H9 (cell line): ENCODE data around the gene PRPF19. TPM values are rescaled to one million over a fixed set of nuclear protein-coding genes. Genes with fewer than 3 reads are reported as not detected.

Source experiments
- DNase-seq: peaks from one replicate; pipeline ENCODE4 v3.0.0-alpha.2; 2017
- H2AFZ ChIP-seq: one replicate; pipeline ENCODE4 v1.6.1; 2013; ENCODE audit warnings: mild to moderate bottlenecking, low read length, control low read depth, moderate library complexity
- H2AK5ac ChIP-seq: 2 replicates; pipeline ENCODE4 v1.6.1; 2013; ENCODE audit warnings: low read length, control low read depth, mixed read lengths; ENCODE audit not compliant: insufficient read length
- H2BK120ac ChIP-seq: one replicate; pipeline ENCODE4 v1.6.1; 2013; ENCODE audit warnings: low read depth, mild to moderate bottlenecking, low read length, control low read depth, inconsistent platforms; ENCODE audit not compliant: poor library complexity, severe bottlenecking
- H2BK12ac ChIP-seq: 2 replicates; pipeline ENCODE4 v1.6.1; 2013; ENCODE audit warnings: low read length, control low read depth, mixed read lengths, low read depth; ENCODE audit not compliant: insufficient read length
- H2BK15ac ChIP-seq: 2 replicates; pipeline ENCODE4 v1.6.1; 2013; ENCODE audit warnings: low read depth, low read length, control low read depth
- H2BK20ac ChIP-seq: one replicate; pipeline ENCODE4 v1.6.1; 2013; ENCODE audit warnings: low read depth, mild to moderate bottlenecking, low read length, control low read depth, inconsistent platforms; ENCODE audit not compliant: poor library complexity, severe bottlenecking
- H2BK5ac ChIP-seq: 2 replicates; pipeline ENCODE4 v1.6.1; 2013; ENCODE audit warnings: low read length, control low read depth, mixed read lengths; ENCODE audit not compliant: insufficient read length
- H3K14ac ChIP-seq: 2 replicates; pipeline ENCODE4 v1.6.1; 2013; ENCODE audit warnings: low read length, control low read depth; ENCODE audit not compliant: insufficient read depth
- H3K18ac ChIP-seq: 2 replicates; pipeline ENCODE4 v1.6.1; 2013; ENCODE audit warnings: low read depth, mild to moderate bottlenecking, mixed read lengths, low read length, control low read depth; ENCODE audit not compliant: insufficient read length
- H3K23ac ChIP-seq: 2 replicates; pipeline ENCODE4 v1.6.1; 2013; ENCODE audit warnings: low read length, control low read depth, mixed read lengths, low read depth; ENCODE audit not compliant: insufficient read length
- H3K23me2 ChIP-seq: 2 replicates; pipeline ENCODE4 v1.6.1; 2013; ENCODE audit warnings: low read depth, mild to moderate bottlenecking, mixed read lengths, low read length, control low read depth; ENCODE audit not compliant: insufficient read length, poor library complexity, severe bottlenecking
- H3K27ac ChIP-seq: 2 replicates; pipeline ENCODE4 v1.5.1; 2013; ENCODE audit warnings: low read length, control low read depth, mixed read lengths, low read depth; ENCODE audit not compliant: insufficient read length
- H3K27me3 ChIP-seq: 2 replicates; pipeline ENCODE4 v1.6.1; 2013; ENCODE audit warnings: low read length, control low read depth, inconsistent platforms; ENCODE audit not compliant: insufficient read depth
- H3K4ac ChIP-seq: 2 replicates; pipeline ENCODE4 v1.6.1; 2013; ENCODE audit warnings: low read depth, mild to moderate bottlenecking, control low read depth, inconsistent platforms, low read length, moderate library complexity
- H3K4me1 ChIP-seq: 2 replicates; pipeline ENCODE4 v1.6.1; 2013; ENCODE audit warnings: low read length, control low read depth, inconsistent platforms; ENCODE audit not compliant: insufficient read depth
- H3K4me2 ChIP-seq: 2 replicates; pipeline ENCODE4 v1.6.1; 2013; ENCODE audit warnings: low read length, control low read depth, mixed read lengths; ENCODE audit not compliant: insufficient read length, insufficient read depth
- H3K56ac ChIP-seq: 2 replicates; pipeline ENCODE4 v1.6.1; 2013; ENCODE audit warnings: low read depth, mild to moderate bottlenecking, mixed read lengths, low read length, control low read depth; ENCODE audit not compliant: insufficient read length
- H3K79me1 ChIP-seq: 2 replicates; pipeline ENCODE4 v1.6.1; 2013; ENCODE audit warnings: low read depth, mild to moderate bottlenecking, moderate library complexity, low read length, control low read depth, inconsistent platforms; ENCODE audit not compliant: insufficient read depth, poor library complexity, severe bottlenecking
- H3K79me2 ChIP-seq: 2 replicates; pipeline ENCODE4 v1.6.1; 2013; ENCODE audit warnings: low read length, control low read depth, inconsistent platforms; ENCODE audit not compliant: insufficient read depth
- H3K9ac ChIP-seq: 2 replicates; pipeline ENCODE4 v1.6.1; 2013; ENCODE audit warnings: low read length, control low read depth, mixed read lengths; ENCODE audit not compliant: insufficient read length; ENCODE audit errors: extremely low read depth
- H3K9me3 ChIP-seq: one replicate; pipeline ENCODE4 v1.6.1; 2013; ENCODE audit warnings: low read depth, low read length, inconsistent platforms; ENCODE audit not compliant: control insufficient read depth
- H3T11ph ChIP-seq: one replicate; pipeline ENCODE4 v1.6.1; 2013; ENCODE audit warnings: mild to moderate bottlenecking, low read length, control low read depth, inconsistent platforms
- H4K20me1 ChIP-seq: one replicate; pipeline ENCODE4 v1.6.1; 2013; ENCODE audit not compliant: control insufficient read depth, insufficient read length, insufficient read depth
- H4K5ac ChIP-seq: 2 replicates; pipeline ENCODE4 v1.6.1; 2013; ENCODE audit warnings: low read depth, mild to moderate bottlenecking, mixed read lengths, low read length, control low read depth; ENCODE audit not compliant: insufficient read length
- H4K8ac ChIP-seq: replicated peaks from 2 replicates; pipeline ENCODE4 v1.6.1; 2013; ENCODE audit warnings: low read length, control low read depth, mixed read lengths, low read depth; ENCODE audit not compliant: insufficient read length
- H4K91ac ChIP-seq: 2 replicates; pipeline ENCODE4 v1.6.1; 2013; ENCODE audit warnings: low read depth, mild to moderate bottlenecking, moderate library complexity, mixed read lengths, low read length, control low read depth; ENCODE audit not compliant: insufficient read length
- H3K27ac Mint-ChIP-seq, 3 experiments: 2 replicates in 2 of 3; 3 replicates in 1 of 3; pipeline ENCODE4 v1.8.0; 2020 to 2021; ENCODE audit warnings: mixed read lengths in 3 of 3, mild to moderate bottlenecking in 1 of 3, moderate library complexity in 1 of 3
- H3K27me3 Mint-ChIP-seq: 2 replicates; pipeline ENCODE4 v1.8.0; 2021; ENCODE audit warnings: low read depth, mild to moderate bottlenecking, moderate library complexity, mixed read lengths
- H3K36me3 Mint-ChIP-seq, 3 experiments: 2 replicates in 2 of 3; 3 replicates in 1 of 3; pipeline ENCODE4 v1.8.0; 2020 to 2021; ENCODE audit warnings: low read depth in 3 of 3, mixed read lengths in 3 of 3; ENCODE audit not compliant: insufficient read depth in 1 of 3
- H3K4me1 Mint-ChIP-seq, 2 experiments: 2 replicates each; pipeline ENCODE4 v1.8.0; 2020; ENCODE audit warnings: mixed read lengths in 2 of 2
- H3K4me3 Mint-ChIP-seq, 2 experiments: 2 replicates in 1 of 2; 3 replicates in 1 of 2; pipeline ENCODE4 v1.8.0; 2020 to 2021; ENCODE audit warnings: mild to moderate bottlenecking in 2 of 2, mixed read lengths in 2 of 2, moderate library complexity in 1 of 2
- H3K9me3 Mint-ChIP-seq, 2 experiments: 2 replicates in 1 of 2; 3 replicates in 1 of 2; pipeline ENCODE4 v1.8.0; 2020; ENCODE audit warnings: mild to moderate bottlenecking in 2 of 2, mixed read lengths in 2 of 2, moderate library complexity in 1 of 2
- WGBS: extraction: QIAGEN DNeasy Blood & Tissue Kit; methylation state at CpG from one replicate; pipeline ENCODE4 v1.1.7; 2013; ENCODE audit warnings: missing lambda C conversion rate, low lambda C conversion rate, mixed read lengths; ENCODE audit not compliant: insufficient read length; ENCODE audit errors: extremely low coverage; 5-methylcytosine and 5-hydroxymethylcytosine counted together
- total RNA-seq: library from RNA; stranded (reverse); gene quantifications from 2 replicates; pipeline ENCODE4 v1.2.1, GENCODE V29; 2021
- TF ChIP-seq, protein P1 (sequence below): fragments of 200-600 bp; sonication (generic); conservative IDR thresholded peaks from 3 replicates; pipeline ENCODE4 v1.8.0; 2021; ENCODE audit warnings: antibody characterized with exemption, mild to moderate bottlenecking

PRPF19 gene
- total RNA-seq, 1 experiment from 2014 or later, result 130 TPM

DNA sequence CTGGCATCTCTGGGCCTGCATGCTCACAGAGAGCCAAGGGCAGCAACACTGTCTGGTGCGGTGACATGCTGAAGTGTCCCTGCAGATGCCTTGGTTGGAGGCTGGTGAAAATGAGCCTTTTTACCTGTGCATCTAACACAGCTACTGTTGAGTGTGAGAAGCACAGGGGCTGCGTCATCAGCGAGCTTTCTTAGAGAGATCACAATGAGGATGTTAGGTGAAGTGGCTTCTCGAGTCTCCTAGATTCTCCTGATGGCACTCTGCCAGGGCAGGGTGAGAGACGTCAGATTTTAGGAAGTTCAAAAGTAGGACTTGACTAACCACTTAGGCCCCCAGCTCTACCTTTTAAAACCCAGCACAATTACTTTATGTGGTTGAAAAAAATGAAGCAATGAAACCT lies 49.2 kb upstream of the PRPF19 start:
- H4K20me1 ChIP-seq, result no peaks in the 10 kb centered on the region
- H3K23ac ChIP-seq, result no peak overlapping the region
- no peaks in the 10 kb centered on the region for H3K79me1 ChIP-seq
- WGBS, result no CpG with 5 or more reads among the region's 5 CpGs
- no peak overlapping the region for H2BK15ac ChIP-seq
- H3K23me2 ChIP-seq, result peaks cover 15% of the 10 kb centered on the region
- no peak overlapping the region for H3K4me2 ChIP-seq
- DNase-seq, result no peak
- Mint-ChIP-seq H3K4me3 (no peak overlapping the region; a peak in 1 of 5 replicates), H3K36me3 (no peaks in the 10 kb centered on the region; a peak in 1 of 7 replicates), H3K27ac (no peak overlapping the region), H3K27me3 (peaks cover 48% of the 10 kb centered on the region), H3K4me1 (peaks cover 10 to 14% of the 10 kb centered on the region in 2 experiments), H3K9me3 (no peaks in the 10 kb centered on the region)
- H2BK20ac ChIP-seq, result no peak overlapping the region
- no peak overlapping the region for H3K18ac ChIP-seq
- no peak overlapping the region for H3K27ac ChIP-seq
- H4K91ac ChIP-seq, result no peak overlapping the region
- no peak overlapping the region for H3K9ac ChIP-seq
- H2BK5ac ChIP-seq, result no peak overlapping the region
- no peaks in the 10 kb centered on the region for H3K9me3 ChIP-seq
- no peak overlapping the region for H2AK5ac ChIP-seq
- H4K8ac ChIP-seq, result no peak overlapping the region
- H3K56ac ChIP-seq, result no peak overlapping the region
- H4K5ac ChIP-seq, result no peak overlapping the region
- no peak overlapping the region for H3K4ac ChIP-seq
- TF ChIP-seq, protein P1, sequence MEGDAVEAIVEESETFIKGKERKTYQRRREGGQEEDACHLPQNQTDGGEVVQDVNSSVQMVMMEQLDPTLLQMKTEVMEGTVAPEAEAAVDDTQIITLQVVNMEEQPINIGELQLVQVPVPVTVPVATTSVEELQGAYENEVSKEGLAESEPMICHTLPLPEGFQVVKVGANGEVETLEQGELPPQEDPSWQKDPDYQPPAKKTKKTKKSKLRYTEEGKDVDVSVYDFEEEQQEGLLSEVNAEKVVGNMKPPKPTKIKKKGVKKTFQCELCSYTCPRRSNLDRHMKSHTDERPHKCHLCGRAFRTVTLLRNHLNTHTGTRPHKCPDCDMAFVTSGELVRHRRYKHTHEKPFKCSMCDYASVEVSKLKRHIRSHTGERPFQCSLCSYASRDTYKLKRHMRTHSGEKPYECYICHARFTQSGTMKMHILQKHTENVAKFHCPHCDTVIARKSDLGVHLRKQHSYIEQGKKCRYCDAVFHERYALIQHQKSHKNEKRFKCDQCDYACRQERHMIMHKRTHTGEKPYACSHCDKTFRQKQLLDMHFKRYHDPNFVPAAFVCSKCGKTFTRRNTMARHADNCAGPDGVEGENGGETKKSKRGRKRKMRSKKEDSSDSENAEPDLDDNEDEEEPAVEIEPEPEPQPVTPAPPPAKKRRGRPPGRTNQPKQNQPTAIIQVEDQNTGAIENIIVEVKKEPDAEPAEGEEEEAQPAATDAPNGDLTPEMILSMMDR, result no peak
- no peaks in the 10 kb centered on the region; the same call in 1 of the 2 replicates for H3K27me3 ChIP-seq
- no peak overlapping the region for H3K14ac ChIP-seq
- no peak overlapping the region for H2BK12ac ChIP-seq
- no peak overlapping the region for H2AFZ ChIP-seq
- no peaks in the 10 kb centered on the region for H3K4me1 ChIP-seq
- no peak overlapping the region for H2BK120ac ChIP-seq
- no peaks in the 10 kb centered on the region for H3K79me2 ChIP-seq
- no peak overlapping the region for H3T11ph ChIP-seq
